Measurements from ENCODE around the gene FASTKD3. TPM values are rescaled to one million over a fixed set of nuclear protein-coding genes. Genes with fewer than 3 reads are reported as not detected.

The FASTKD3 gene
- total RNA-seq, 4 donors from 2014 or later, result 3.8 to 11.7 (median 8.9) TPM

DNA sequence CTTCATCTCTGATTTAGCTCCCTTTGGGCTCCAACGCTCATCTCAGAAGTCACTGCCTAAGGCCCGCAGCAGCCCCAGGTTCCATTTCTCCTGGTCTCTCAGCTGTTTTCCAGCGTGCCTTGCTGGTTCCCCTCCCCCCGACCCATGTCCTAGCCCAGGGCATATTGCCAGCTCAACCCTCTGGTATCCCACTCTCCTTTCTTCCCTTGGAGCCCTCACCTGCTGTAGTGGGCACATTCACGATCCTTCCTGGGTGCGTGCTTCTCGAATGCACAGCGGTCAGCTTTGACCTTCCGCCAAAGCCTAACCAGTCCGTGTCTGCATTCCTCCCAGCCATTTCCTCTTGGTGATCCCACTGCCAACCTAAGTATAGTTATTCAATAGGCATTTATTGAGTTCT, 54.0 kb downstream of the FASTKD3 start:
- TF ChIP-seq, protein P1, sequence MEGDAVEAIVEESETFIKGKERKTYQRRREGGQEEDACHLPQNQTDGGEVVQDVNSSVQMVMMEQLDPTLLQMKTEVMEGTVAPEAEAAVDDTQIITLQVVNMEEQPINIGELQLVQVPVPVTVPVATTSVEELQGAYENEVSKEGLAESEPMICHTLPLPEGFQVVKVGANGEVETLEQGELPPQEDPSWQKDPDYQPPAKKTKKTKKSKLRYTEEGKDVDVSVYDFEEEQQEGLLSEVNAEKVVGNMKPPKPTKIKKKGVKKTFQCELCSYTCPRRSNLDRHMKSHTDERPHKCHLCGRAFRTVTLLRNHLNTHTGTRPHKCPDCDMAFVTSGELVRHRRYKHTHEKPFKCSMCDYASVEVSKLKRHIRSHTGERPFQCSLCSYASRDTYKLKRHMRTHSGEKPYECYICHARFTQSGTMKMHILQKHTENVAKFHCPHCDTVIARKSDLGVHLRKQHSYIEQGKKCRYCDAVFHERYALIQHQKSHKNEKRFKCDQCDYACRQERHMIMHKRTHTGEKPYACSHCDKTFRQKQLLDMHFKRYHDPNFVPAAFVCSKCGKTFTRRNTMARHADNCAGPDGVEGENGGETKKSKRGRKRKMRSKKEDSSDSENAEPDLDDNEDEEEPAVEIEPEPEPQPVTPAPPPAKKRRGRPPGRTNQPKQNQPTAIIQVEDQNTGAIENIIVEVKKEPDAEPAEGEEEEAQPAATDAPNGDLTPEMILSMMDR (IDR thresholded peaks at IDR 0.05; ENCODE audit: low read depth), result no peak

DNA sequence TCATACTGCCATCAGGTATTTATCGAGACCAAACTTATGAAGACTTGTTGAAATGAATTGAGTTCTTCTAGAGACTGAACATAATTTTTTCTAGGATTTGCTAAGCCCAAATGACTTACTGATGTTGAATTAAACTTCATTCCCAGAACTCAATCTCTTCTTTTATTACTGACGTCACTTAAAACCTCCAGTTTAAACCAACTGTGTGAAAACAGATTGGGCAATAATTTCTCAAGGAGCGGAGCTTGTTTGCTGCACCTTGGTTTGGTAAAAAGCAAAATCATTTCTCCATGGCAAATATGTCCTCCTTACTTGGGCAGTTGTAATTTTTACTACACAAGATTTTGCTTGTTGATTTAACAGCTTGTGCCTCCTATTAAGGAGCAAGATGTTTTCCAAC, 55.3 kb downstream of the FASTKD3 start:
- TF ChIP-seq, protein P1 (IDR thresholded peaks at IDR 0.05; ENCODE audit: low read depth), result no peak

DNA sequence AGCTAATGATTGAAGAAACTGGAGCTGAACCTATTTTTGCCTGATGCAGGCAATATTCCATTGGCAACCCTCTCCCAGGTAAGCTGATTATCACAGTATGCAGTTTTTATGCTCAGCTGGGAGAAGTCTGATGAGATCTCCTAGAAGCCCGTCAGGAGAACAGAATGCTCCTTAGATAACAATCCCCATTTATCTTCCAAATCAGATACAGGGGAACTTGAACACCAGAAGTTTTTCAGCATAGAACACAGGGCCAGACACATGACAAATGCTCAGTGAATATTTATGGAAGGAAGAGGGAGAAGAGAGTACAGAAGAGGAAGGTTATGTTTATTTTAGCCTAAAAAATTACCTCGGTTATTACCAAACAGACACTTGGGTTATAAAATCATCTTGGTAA, 55.8 kb downstream of the FASTKD3 start:
- TF ChIP-seq, protein P1 (IDR thresholded peaks at IDR 0.05; ENCODE audit: low read depth), result no peak

DNA sequence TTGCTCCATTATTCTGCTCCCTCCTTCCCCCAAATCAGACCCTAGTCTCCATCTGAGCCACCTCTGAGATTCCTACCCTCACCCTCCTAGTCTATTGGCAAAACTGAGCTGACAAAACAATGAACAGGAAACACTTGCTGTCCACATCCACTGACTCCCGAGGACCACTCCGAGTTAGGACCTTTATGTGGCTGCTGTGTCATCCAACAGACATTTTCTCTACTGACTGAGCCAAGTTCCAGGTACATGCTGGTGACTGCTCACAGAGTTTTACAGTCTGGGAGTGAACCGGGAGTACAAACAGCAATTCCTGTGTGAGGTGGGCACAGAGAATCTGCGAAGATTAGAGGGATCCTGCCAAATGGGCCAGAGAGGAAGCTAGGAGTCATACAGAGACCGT, 57.1 kb downstream of the FASTKD3 start:
- TF ChIP-seq, protein P1 (IDR thresholded peaks at IDR 0.05; ENCODE audit: low read depth), result no peak

Other genes starting within 250 kb of the FASTKD3 start
- gene CFAP90, start 17.9 kb downstream of the FASTKD3 start, total RNA-seq, result 1 to 10 TPM in 1 of 4 donors, under 1 TPM in 2, not detected in 1; 0.33 to 1.9 (median 0.34) TPM
- gene MTRR, start 117 bp upstream of the FASTKD3 start, total RNA-seq, result 10 to 100 TPM; 25.4 to 58.7 (median 31.8) TPM